Stimulated activated CD4-positive, alpha-beta T cell treated with anti-CD3 and anti-CD28 coated beads, TNF-alpha, amount 100 ng/mL, for 1 hour (primary cell): ENCODE data around the gene MED28.
"Not testable (repeated sequence)": the region's sequence is repeated elsewhere in the genome, so short reads cannot be mapped to it uniquely, and the experiment has no call there.

Experiments
- DNase-seq, 3 donors: peaks; one replicate each; pipeline ENCODE4 v3.0.0-alpha.2; 2020; ENCODE audit warnings: low read depth in 3 of 3, low spot score in 1 of 3

Gene MED28

DNA sequence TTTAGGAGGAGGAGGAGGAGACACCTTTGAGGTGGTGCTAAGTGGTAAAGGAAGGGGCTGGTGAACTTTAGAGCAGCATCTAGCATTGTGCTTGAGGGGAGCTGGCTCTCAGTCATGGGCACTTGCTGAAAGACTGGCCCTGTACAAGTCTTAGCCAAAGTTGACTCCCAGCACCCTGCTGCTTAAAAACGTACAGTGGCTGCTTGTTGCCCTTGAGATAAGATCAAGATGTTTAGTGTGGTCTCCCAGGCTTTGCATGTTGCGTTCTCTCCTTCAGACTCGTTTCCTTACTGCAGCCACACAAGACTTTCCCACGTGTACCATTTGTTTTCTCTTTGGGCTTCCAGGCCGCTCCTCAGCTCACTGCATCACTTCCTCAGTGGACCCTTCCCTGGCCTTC is 1.8 kb downstream of the MED28 start:
- no peak for DNase-seq

DNA sequence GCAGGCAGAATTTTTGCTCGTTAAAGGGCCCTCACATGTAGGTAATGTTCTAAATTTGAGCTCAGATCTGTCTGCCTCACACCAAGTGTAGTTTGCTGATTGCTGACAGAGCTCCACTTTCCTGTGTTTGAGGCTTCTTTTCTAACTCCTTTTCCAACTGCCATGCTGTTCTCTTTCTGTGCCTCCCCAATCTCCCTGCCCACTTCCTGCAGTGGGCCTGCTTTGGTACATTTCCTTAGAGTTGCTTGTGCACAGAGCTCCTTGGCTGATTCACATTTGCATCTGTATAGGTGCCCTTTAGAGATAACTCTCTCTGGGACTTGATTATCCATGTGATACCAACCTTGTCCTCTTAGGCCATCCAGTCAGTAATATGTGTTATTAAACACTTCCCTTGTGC is 4.5 kb downstream of the MED28 start:
- no peak for DNase-seq

DNA sequence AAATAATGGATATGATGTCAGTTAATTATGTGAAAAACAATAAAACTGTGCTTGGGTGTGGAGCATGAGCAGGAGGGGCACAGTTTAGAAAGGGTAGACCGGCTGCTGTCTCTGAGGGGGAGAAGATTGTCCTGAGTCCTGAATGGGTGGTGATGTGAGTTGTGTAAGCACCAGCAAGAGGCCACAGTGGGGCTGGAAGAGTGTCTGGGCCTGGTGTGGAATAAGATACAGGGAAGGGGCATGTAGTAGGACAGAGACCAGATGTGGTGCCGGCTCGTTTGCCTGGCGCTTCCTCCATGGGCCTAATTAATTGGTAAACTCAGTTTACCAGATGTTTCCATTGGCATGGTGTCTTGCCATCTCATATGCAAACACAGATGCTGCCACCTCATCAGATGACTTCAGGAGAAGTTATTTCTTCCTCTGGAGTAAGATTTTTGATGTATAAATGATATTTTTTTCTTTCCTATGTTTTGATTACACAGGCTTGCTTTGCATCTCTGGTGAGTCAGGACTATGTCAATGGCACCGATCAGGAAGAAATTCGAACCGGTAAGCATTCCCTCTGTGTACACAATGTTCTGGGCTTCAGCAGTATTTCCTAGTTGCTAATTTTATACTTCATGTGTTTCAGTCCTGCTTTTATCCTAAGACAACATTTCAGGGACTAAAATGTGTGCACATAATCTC is 5.1 kb downstream of the MED28 start:
- DNase-seq, result no peak

DNA sequence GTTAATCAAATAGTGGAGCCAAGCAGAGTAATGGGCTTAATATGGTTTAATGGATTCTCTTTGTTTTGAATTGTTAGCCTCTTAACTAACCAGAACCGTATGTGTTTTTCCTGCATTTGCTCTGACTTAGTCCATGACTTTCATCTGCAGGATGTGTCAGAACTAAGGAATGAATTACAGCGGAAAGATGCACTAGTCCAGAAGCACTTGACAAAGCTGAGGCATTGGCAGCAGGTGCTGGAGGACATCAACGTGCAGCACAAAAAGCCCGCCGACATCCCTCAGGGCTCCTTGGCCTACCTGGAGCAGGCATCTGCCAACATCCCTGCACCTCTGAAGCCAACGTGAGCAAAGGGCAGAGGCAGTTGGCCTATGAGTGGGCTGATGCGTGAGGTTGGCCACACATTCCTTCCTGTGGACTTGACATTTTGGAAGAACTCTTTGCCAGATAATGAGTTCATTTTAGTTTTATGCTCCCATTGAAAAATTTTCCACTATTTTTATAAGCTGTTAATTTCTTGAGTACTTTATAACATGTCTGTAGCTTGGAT is 9.1 kb downstream of the MED28 start:
- no peak for DNase-seq

DNA sequence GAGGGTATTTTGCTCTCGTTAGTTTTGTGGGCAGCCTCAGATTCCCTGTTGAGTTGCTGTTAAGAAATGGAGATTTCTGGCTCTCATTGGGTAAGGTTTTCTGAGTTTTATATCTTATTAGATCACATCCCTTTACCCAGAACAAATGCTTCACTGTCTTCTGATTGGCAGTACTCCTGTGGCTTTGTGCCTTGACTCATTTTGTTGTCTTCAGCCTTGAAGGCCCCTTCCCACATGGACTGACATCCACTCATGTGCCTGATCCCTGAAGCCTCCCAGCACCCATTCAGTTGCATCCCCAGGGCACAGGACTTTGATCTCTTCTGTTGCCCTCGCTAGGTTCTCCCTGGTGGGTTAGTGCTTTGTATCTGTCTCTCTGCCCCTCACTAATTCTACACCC is 10.4 kb downstream of the MED28 start:
- DNase-seq, result no peak

DNA sequence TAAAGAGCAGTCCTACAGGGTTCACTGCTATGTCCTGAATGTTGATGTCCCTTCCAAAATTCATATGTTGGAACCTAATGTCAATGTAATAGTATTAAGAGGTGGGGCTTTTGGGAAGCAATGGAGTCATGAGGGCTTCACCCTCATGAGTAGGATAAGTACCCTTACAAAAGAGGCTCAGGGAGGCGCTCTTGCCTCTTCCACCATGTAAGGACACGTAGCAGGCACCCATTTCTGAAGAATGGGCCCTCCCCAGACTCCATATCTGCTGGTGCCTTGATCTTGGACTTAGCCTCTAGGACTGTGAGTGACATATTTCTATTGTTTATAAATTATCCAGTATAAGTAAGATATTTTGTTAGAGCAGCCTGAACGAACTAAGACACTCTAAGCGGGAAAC is 15.8 kb downstream of the MED28 start:
- DNase-seq, result no peak

DNA sequence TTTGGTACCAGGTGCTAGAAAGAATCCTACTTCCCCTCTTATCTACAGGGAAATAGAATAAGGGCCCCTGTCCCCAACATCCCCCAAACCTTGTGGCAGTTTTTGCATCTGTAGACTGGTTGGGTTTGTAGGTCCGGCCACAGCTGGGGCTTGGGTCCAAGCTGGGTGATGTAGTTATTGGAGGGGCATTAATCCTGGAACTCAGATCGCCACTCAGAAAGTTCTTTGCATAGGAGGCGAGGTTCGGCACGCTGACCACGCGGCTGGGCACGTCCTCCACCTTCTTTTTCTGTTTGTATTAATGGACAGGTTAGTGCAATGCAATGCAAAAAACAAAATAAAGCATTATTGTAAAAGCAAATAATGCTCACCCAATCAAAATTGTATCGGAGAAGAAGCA is 19.2 kb downstream of the MED28 start:
- DNase-seq, result no peak

DNA sequence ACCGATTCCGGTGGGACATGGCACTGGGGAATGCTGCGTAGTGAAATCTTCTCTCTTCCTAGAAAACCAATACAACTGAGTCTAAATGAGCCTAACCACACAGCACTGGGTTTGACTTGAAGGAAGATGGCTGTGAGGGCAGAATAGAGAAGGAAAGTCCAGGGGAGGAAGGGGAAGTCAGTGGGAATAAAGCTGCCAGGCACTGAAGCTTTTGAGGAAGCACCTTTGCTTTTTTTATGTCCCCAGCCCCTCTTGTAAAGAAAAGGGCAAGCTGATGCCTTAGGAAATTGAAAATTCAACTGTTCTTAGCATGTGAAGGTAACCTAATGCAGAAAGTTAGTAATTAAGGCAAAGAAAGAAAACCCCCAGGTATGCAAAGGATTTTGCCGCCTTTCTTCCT is 20.6 kb downstream of the MED28 start:
- DNase-seq, result no peak

DNA sequence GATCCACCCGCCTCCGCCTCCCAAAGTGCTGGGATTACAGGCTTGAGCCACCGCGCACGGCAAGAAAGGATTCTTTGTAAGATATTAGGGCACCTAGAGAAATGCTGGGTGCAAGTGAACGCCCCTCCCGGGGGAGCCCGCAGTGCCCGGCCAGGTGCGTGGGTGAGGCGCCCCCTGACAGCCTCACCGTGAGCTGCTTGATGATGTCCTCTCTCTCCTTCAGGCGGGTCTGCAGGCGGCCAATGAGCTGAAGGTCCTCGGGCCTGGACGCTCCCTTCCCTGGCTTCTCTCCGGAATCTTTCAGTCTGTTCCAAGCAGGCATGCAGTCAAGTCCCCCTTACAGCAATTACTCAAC is 21.9 kb downstream of the MED28 start:
- DNase-seq, result no peak

DNA sequence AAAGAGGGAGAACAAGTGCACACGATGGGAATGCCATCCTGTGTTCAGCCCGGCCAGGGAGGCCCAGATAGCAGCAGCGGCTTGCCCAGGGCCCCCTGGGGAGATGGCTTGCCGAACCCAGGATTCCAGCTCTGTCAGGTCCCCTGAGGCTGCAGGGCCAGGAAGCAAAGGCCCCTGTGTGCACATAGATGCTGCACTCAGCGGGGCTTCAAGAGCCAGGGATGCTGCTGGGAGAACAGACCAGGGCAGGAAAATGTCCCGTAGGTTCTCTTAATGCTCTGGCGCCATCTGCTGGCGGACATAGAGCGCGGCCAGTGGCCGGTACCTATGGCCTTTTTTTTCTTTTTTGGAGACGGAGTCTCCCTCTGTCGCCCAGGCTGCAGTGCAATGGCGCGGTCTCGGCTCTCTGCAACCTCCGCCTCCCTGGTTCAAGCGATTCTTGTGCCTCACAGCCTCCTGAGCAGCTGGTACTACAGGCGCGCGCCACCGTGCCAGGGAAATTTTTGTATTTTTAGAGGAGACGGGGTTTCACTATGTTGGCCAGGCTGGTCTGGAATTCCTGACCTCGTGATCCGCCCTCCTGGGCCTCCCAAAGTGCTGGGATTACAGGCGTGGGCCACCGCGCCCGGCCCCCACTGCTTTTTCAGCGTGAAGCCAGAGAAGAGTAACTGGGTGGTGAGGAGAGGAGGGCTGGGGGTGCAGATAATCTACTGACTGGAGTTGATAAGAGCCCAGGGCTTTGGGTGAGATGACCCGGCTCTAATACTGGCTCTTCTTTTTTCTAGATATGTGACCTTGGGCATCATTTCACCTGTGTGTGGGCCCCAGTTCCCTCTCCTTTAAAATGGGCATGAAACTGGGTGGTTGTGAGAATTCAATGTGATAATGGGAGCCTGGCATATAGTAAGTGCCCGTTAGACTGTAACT is 22.5 kb downstream of the MED28 start:
- peak; percentile 24 to 61 (median 42) for DNase-seq

DNA sequence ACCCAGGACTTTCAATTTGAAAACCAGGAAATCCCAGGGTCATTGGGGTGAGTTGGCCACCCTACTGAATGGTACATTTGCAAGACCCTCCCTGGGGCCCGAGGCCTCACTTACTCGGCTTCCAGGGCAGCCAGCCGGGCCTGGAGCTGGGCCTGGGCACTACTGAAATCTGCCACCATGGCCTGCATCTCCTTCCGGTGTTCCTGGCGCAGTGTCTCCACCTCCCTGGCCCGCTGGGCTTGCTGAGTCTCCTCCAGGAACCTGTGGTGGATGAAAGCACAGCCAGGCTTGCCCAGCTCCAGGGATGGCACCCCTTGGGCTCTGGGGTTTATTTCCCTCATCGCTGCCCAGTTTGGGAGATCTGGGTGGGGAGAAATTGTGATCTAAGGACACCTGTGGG is 24.7 kb downstream of the MED28 start:
- no peak for DNase-seq

DNA sequence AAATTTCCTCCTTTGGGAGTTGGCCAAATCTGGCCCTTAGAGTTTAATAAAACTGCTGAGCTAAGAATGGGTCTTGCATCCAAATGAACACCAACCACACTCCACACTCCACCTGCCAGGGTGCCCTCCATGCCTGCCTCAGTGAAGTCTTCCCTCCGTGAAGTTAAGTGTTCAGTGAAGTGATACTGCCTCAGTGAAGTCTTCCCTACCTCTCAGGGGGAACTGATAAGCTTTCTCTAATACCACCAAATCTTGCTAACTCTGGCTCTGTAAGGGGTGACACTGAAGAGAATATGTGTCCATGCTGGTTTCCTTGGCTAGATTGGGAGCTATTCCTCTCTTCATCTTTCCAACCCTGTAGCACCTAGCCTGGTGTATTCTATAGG is 27.9 kb downstream of the MED28 start:
- no peak for DNase-seq

DNA sequence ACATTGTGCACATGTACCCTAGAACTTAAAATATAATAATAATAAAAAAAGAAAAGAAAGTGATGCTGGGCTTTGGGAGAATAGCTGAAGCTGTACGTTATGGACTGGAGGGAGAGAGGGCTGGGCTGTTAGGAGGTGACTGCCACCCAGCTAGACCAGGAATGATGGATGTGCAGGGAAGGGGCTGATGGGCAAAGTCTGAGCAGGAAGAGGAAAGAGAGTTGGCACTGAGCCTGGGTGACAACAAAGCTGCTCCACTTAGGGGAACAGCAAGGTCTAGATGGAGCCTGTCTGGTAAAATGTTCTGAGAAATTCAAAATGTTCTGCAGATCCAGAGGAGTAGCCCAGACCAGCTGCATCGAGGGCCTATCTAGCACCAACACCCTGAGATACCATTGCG is 32.3 kb downstream of the MED28 start:
- no peak for DNase-seq

DNA sequence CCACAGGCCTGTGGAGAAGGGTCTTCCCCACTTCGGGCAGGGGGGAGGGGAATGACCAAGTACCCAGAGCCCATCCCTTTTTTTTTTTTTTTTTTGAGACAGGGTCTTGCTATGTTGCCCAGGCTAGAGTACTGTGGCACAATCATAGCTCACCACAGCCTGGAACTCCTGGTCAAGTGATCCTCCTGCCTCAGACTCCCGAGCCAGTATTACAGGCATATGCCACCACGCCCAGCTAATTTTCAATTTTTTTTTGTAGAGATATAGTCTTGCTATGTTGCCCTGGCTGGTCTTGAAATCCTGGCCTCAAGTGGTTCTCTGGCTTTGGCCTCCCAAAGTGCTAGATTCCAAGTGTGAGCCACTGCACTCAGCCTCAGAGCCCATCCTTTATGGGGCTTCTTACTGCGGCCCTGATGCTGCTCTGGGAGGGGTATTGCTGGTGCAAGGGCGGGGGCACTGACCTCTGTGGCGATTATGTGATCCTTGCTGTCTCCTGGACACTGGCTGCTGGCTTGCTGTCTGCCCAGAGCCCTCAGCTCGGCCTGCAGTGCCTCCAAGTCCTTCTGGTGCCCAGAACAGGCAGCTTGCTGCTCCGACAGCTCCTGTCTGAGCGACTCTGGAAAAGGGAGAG is 32.9 kb downstream of the MED28 start:
- no peak for DNase-seq

DNA sequence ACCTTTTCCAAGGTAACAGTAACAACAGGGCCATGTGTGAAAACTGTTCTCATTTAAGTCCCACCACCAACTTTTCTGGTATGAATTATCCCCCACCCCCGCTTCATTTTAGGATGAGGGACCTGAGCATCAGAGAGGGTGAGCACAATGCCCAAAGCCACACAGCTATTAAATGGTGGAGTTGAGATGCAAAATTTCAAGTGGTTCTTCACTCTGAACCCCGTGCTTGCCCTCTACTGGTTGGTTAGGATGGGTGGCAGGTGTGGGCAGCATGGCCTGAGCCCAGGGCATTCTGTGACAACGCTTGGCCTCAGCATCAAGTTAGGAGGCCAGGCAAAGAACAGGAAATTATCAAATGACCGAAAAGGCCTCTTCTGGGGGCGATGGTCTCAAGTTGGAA is 33.5 kb downstream of the MED28 start:
- no peak for DNase-seq

DNA sequence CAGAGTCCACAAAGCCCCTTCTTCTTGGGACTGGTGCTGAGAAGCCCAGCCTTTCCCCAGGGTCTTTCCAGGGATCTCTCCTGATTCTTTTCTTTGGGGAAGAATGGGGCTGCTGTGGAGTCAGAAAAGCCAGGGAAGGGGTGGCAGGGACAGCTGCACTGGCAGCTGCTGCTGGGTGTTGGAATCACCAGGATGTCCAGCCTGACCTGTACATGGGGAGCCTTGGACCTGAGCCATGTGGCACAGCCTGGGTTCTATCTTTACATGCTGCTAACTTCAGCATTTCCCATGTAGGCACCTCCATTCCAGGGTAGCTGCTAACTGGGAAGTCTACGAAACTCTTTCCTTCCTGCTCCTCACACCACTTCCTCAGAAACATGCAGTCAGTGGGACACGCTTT is 36.0 kb downstream of the MED28 start:
- DNase-seq, result no peak

DNA sequence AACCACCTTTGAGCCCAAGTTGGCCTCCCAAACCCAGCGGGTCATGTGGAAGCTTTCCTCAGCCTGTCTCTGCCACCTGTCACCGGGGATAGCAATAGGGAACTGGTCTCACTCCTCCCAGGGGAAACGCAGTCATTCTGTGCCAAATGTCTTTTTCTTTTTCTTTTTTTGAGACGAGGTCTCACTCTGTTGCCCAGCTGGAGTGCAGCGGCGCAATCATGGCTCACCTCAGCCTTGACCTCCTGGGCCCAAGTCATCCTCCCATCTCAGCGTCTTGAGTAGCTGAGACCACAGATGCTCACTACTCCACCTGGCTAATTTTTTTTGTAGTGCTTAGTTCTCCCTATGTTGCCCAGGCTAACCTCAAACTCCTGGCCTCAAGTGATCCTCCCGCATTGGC is 40.3 kb downstream of the MED28 start:
- no peak for DNase-seq

DNA sequence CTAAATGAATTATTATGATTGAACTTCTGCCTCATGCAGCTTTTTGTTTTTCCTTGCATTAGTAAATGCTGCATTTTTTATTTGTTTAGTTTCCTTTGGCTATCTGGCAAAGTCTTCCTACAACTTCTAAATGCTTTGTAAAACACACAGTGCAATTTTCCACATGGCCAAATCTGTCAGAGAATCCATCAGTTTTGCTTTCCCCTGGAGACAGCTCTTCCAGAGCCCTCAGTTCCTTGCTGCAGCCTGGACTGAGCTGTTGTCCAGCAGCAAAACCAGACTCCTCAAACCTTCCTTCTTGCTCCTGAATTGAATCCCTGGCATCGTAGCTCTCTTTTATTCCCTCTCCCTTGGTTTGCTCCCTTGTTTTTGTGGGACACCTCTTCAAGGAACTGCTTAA is 42.6 kb downstream of the MED28 start:
- no peak for DNase-seq

DNA sequence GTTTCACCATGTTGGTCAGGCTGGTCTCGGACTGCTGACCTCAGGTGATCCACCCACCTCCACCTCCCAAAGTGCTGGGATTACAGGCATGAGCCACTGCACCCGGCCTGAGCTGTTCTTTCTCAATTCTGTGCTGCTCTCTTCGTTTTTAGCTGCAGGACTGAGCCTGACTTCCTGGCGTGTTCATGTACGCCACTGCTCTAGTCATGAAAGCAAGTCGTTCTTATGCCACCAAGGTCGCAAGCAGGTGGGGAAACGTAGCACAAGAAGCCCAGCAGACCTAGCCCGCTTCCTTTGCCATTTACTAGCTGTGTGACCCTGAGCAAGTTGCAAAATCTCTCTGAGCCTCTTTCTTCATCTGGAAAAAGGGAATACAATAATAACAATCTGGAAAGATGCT is 43.4 kb downstream of the MED28 start:
- DNase-seq, result no peak

DNA sequence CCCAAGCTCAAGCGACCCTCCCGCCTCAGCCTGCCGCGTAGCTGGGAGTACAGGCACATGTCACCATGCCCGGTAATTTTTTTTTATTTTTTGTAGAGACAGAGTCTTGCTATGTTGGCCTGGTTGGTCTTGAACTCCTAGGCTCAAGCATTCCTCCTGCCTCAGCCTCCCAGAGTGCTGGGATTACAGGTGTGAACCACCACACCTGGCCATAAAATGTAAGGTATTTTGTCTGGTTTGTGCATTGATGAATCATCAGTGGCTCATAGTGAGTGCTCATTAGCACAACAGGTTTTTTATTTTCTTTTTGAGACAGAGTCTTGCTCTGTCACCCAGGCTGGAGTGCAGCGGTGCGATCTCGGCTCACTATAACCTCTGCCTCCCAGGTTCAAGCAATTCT is 44.8 kb downstream of the MED28 start:
- not testable (repeated sequence) for DNase-seq

DNA sequence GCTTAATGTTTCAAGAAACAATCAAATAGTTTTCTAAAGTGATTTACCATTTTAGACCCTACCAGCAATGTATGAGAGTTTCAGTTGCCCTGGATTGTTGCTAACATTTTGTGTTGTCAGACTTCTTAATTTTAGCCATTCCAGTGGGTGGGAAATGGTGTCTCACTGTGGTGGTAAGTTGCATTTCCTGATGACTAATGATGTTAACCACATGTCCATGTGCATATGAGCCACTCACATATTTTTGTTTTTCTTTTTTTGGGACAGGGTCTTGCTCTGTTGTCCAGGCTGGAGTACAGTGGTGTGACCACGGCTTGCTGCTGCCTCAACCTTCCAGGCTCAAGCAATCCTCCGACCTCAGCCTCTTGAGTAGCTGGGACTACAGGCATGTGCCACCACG is 48.3 kb downstream of the MED28 start:
- DNase-seq, result no peak

DNA sequence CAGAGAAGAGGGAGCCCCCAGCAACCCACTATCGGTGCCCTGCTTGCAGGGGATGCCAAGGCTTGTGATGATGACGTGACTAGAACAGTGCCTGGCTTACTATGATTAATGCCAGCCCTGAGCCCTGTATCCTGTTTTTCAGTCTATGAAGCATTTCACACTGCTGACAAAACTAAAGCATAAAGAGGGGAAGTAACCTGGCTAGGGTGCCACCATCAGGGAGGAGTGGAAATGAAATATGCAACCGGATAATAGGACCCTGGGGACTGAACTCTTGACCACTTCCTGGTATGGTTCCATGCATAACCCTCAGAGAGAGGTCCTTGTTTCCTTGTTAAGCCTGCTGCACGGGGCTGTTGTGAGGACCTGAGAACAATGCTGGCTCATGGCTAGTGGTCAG is 50.3 kb downstream of the MED28 start:
- DNase-seq, result no peak
